CD4-positive, alpha-beta memory T cell (primary cell): Measurements from ENCODE around the gene C19orf25. TPM values are rescaled to one million over a fixed set of nuclear protein-coding genes. Genes with fewer than 3 reads are reported as not detected.

Source experiments
- CTCF ChIA-PET: fragments of 350-600 bp; sonication (Branson Sonifier 250); formaldehyde crosslinking; loops from one replicate; lab custom pipeline; 2021; ENCODE audit warnings: inconsistent platforms; ENCODE audit not compliant: partially characterized antibody; lab: Charles Lee
- POLR2A ChIA-PET: fragments of 350-600 bp; sonication (Branson Sonifier 250); formaldehyde crosslinking; loops from one replicate; lab custom pipeline; 2021; ENCODE audit not compliant: partially characterized antibody; lab: Charles Lee
- DNase-seq, 5 donors: peaks; one replicate each; pipeline versions ENCODE4 v3.0.0 to v3.0.0-alpha.2; 2020 to 2022; ENCODE audit warnings: mixed read lengths in 1 of 5
- H3K27ac ChIP-seq: one replicate; pipeline ENCODE4 v1.7.0; 2013; ENCODE audit warnings: low read depth, low read length
- H3K27me3 ChIP-seq: 2 replicates; pipeline ENCODE4 v1.7.0; 2013; ENCODE audit warnings: mild to moderate bottlenecking, low read length, moderate library complexity; ENCODE audit not compliant: insufficient read depth
- H3K36me3 ChIP-seq: 2 replicates; pipeline ENCODE4 v1.7.0; 2013; ENCODE audit warnings: mild to moderate bottlenecking, low read length, moderate library complexity; ENCODE audit not compliant: insufficient read depth
- H3K4me1 ChIP-seq: 2 replicates; pipeline ENCODE4 v1.7.0; 2013; ENCODE audit warnings: mild to moderate bottlenecking, low read length, moderate library complexity; ENCODE audit not compliant: insufficient read depth
- H3K4me3 ChIP-seq, 2 donors: one replicate each; pipeline ENCODE4 v1.7.0; 2013; ENCODE audit warnings: low read length in 2 of 2, mild to moderate bottlenecking in 1 of 2
- H3K9me3 ChIP-seq, 2 donors: one replicate each; pipeline ENCODE4 v1.7.0; 2013; ENCODE audit warnings: low read length in 2 of 2, control low read depth in 1 of 2; ENCODE audit not compliant: control insufficient read depth in 1 of 2
- H3K27ac Mint-ChIP-seq, 7 donors: one replicate each; pipeline ENCODE4 v1.8.0; 2020 to 2021; ENCODE audit warnings: mixed read lengths in 7 of 7, mild to moderate bottlenecking in 6 of 7, inconsistent platforms in 3 of 7, moderate library complexity in 3 of 7
- H3K27me3 Mint-ChIP-seq, 2 donors: one replicate each; pipeline ENCODE4 v1.8.0; 2020 to 2021; ENCODE audit warnings: mixed read lengths in 2 of 2
- H3K36me3 Mint-ChIP-seq, 2 donors: one replicate each; pipeline ENCODE4 v1.8.0; 2020 to 2021; ENCODE audit warnings: mixed read lengths in 2 of 2, inconsistent platforms in 1 of 2, mild to moderate bottlenecking in 1 of 2
- H3K4me1 Mint-ChIP-seq, 4 donors: one replicate each; pipeline ENCODE4 v1.8.0; 2020 to 2021; ENCODE audit warnings: mixed read lengths in 4 of 4, mild to moderate bottlenecking in 1 of 4
- H3K4me3 Mint-ChIP-seq, 8 donors: one replicate each; pipeline ENCODE4 v1.8.0; 2020 to 2021; ENCODE audit warnings: mixed read lengths in 8 of 8, mild to moderate bottlenecking in 7 of 8, moderate library complexity in 6 of 8, inconsistent platforms in 3 of 8
- H3K9me3 Mint-ChIP-seq, 8 donors: one replicate each; pipeline ENCODE4 v1.8.0; 2020 to 2021; ENCODE audit warnings: mixed read lengths in 8 of 8, mild to moderate bottlenecking in 5 of 8, inconsistent platforms in 3 of 8, moderate library complexity in 1 of 8
- intact Hi-C: fragments of 100-400 bp; cut with micrococcal nuclease; formaldehyde crosslinking; loops from one replicate; pipeline ENCODE4 v1.15.1; 2023
- polyA plus RNA-seq, 2 donors: library from polyadenylated mRNA; unstranded; fragments of 300-500 nt; fragmentation: Illumina TruSeq; gene quantifications; one replicate each; pipeline ENCODE4 v1.2.3, GENCODE V29; 2021
- total RNA-seq, 2 experiments: library from RNA; stranded (reverse); gene quantifications; one replicate each; pipeline ENCODE4 v1.2.3, GENCODE V29; 2021

Gene C19orf25
- total and polyA plus RNA-seq, 4 experiments from 2014 or later = 41.5 to 79.8 (median 58.8) TPM

- Histone ChIP-seq H3K4me3 (no peak overlapping the region), H3K27me3 (no peaks in the 10 kb centered on the region), H3K27ac (no peak overlapping the region), H3K36me3 (peaks cover 46% of the 10 kb centered on the region), H3K4me1 (peaks cover 1% of the 10 kb centered on the region), H3K9me3 (no peaks in the 10 kb centered on the region)
- DNase-seq = no peak
- Mint-ChIP-seq H3K27me3 (no peaks in the 10 kb centered on the region), H3K9me3 (no peaks in the 10 kb centered on the region), H3K4me3 (no peak overlapping the region), H3K36me3 (peaks cover 5 to 24% of the 10 kb centered on the region in 2 donors), H3K4me1 (no peaks in the 10 kb centered on the region), H3K27ac (no peak overlapping the region)
- intact Hi-C loops = no loop called here
- CTCF ChIA-PET = no interaction called here
- POLR2A ChIA-PET = no interaction called here
Observed at GRCh38 chr19:1432507-1432887, 46.5 kb downstream of the C19orf25 start.

DNA sequence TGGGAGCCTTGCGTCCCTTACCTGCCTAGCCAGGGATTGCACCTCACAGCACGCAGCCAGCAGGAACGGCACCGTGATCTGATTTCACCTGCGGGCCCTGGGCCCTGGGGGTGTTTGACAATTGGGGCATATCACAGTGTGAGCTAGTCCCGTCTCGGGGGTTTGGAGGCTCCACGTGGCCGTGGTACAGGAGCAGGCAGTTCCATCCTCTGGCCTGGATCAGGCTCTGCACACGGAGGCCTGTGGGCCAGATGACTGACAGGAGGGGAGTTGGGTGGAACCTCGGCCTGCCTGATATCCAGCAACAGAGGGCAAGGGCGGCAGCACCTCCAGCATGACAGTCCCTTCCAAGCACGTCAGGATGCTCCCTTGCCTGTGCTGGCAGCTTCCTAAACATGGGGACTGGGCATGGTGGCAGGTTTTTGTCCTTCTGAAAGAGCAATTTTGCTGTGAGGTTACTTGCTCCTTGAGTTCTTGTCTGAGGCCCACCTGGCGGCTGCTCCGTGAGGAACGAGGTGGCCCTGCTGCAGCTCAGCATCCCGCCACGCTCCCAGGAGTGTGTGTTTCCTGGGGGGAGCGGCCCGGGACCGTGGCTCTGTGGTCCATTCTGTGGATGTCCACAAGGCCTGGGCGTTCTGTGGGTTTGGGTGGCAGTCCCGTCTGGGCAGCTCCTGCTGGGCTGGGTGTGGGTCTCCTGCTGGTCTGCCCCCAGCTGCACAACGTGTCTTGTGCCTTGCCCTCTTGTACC, 47.1 kb downstream of the C19orf25 start:
- Histone ChIP-seq H3K4me1 (no peaks in the 10 kb centered on the region), H3K36me3 (peaks cover 47% of the 10 kb centered on the region), H3K27ac (no peak overlapping the region), H3K27me3 (no peaks in the 10 kb centered on the region), H3K4me3 (no peak overlapping the region), H3K9me3 (no peaks in the 10 kb centered on the region)
- Mint-ChIP-seq H3K27ac (peak overlapping the region in 1 of 7 donors; percentile 2), H3K4me3 (peak overlapping the region in 1 of 8 donors; percentile 20), H3K4me1 (no peaks in the 10 kb centered on the region), H3K36me3 (peaks cover 5 to 25% of the 10 kb centered on the region in 2 donors), H3K27me3 (no peaks in the 10 kb centered on the region), H3K9me3 (no peaks in the 10 kb centered on the region)
- DNase-seq = no peak
- CTCF ChIA-PET = no interaction called here
- intact Hi-C loops = no loop called here
- POLR2A ChIA-PET = no interaction called here

DNA sequence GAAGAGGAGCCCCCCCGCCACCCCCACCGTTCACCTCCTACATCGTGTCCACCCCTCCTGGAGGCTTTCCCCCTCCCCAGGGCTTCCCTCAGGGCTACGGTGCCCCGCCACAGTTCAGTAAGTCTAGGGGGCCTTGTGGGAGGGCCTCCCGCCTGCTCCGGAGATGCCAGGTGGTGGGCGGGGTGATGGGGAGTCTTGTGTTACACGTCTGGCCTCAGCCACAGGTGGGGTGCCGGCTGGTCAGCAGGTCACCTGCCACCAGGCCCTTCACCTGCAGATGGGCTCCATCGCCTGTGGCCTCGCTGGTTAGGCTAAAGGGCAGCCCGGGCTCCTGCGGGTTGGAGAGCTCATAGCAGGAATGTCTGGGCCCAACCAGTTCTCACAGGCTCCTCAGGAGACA, 48.8 kb downstream of the C19orf25 start:
- ChIA-PET POLR2A (no interaction called here), CTCF (no interaction called here)
- intact Hi-C loops = no loop called here
- H3K4me3 ChIP-seq = no peak overlapping the region
- no peaks in the 10 kb centered on the region for H3K9me3 ChIP-seq
- H3K9me3 Mint-ChIP-seq = peaks cover 0 to 3% (median 0%) of the 10 kb centered on the region in 8 donors
- no peak overlapping the region for H3K27ac Mint-ChIP-seq
- H3K27ac ChIP-seq = no peak overlapping the region
- no peaks in the 10 kb centered on the region for H3K4me1 ChIP-seq
- no peak overlapping the region for H3K4me3 Mint-ChIP-seq
- no peaks in the 10 kb centered on the region for H3K27me3 ChIP-seq
- no peaks in the 10 kb centered on the region for H3K27me3 Mint-ChIP-seq
- peaks cover 63% of the 10 kb centered on the region for H3K36me3 ChIP-seq
- H3K36me3 Mint-ChIP-seq = peaks cover 10 to 25% of the 10 kb centered on the region in 2 donors
- no peaks in the 10 kb centered on the region for H3K4me1 Mint-ChIP-seq
- DNase-seq = no peak

DNA sequence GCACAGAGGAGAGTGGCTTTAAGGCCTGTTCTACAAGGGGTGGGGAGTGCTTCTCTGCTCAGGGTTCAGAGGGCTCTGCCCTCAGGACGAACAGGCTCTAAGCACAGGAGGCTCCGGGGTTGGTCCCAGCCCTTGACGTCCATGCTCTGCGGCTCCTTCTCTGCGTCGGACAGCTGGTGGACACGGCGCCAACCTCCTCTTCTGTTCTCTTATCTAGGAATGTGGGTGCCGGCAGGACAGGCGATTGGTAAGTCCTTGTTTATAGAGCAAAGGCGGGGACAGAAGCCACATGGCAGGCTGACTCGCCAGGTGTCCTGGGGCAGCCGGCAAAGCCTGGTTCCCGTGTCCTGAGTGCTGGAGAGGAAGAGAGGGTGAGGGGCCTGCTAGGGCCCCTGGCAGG, 49.3 kb downstream of the C19orf25 start:
- DNase-seq = no peak
- Mint-ChIP-seq H3K9me3 (peaks cover 0 to 3% (median 0%) of the 10 kb centered on the region in 8 donors), H3K27ac (peak overlapping the region in 1 of 7 donors; percentile 85), H3K36me3 (peaks cover 13 to 29% of the 10 kb centered on the region in 2 donors), H3K27me3 (no peaks in the 10 kb centered on the region), H3K4me3 (no peak overlapping the region), H3K4me1 (peaks cover 0 to 4% (median 1%) of the 10 kb centered on the region in 4 donors)
- H3K4me1 ChIP-seq = no peaks in the 10 kb centered on the region
- H3K27ac ChIP-seq = no peak overlapping the region
- peaks cover 68% of the 10 kb centered on the region for H3K36me3 ChIP-seq
- intact Hi-C loops = no loop called here
- H3K4me3 ChIP-seq = no peak overlapping the region
- ChIA-PET CTCF (no interaction called here), POLR2A (no interaction called here)
- H3K9me3 ChIP-seq = no peaks in the 10 kb centered on the region
- no peaks in the 10 kb centered on the region for H3K27me3 ChIP-seq

DNA sequence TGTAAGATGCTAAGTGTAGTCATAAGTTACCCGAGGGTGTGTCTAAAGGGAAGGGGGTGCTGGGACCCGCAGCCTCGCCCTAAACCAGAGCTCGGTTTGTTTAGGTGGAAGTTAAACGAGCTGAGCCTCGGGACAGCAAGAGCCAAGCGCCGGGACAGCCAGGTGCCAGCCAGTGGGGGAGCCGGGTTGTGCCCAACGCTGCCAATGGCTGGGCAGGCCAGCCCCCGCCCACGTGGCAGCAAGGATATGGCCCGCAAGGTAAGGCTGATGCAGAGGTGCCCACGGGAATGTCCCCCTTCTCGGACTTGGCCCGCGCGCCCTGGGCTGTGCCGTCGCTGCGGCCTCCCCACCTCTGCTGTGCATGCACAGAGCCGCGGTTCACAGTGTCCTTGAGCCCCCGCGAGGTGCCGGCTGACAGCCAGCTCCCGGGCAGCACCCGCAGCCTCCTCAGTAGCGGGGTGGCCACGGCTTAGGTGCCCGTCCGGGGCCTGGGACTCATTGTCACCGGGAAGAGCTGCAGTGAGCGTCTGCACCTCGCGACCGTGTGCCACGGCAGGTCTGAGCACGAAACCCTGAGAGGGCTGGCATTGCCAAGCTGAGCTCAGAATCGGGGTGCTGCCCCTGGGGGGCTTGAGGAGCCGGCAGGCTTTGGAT, 50.1 kb downstream of the C19orf25 start:
- H3K36me3 ChIP-seq = peaks cover 66% of the 10 kb centered on the region
- H3K4me3 ChIP-seq = no peak overlapping the region
- Mint-ChIP-seq H3K27ac (no peak overlapping the region), H3K36me3 (peaks cover 13 to 32% of the 10 kb centered on the region in 2 donors), H3K27me3 (no peaks in the 10 kb centered on the region), H3K9me3 (peaks cover 0 to 4% (median 0%) of the 10 kb centered on the region in 8 donors), H3K4me3 (no peak overlapping the region), H3K4me1 (peaks cover 0 to 4% (median 2%) of the 10 kb centered on the region in 4 donors)
- no peak overlapping the region for H3K27ac ChIP-seq
- CTCF ChIA-PET = no interaction called here
- no peaks in the 10 kb centered on the region for H3K27me3 ChIP-seq
- intact Hi-C loops = no loop called here
- POLR2A ChIA-PET = no interaction called here
- H3K9me3 ChIP-seq = no peaks in the 10 kb centered on the region
- DNase-seq = no peak
- no peaks in the 10 kb centered on the region for H3K4me1 ChIP-seq

GRCh38 chr19:1427221-1427920, 51.6 kb downstream of the C19orf25 start:
- ChIA-PET POLR2A (interaction anchor here (1.3 kb wide), 1 partner anchor 18 kb away, joined by 5 read pairs; no protein-coding TSS in a partner anchor), CTCF (interaction anchor here (1.6 kb wide), 1 partner anchor 10 kb away, joined by 3 read pairs; no protein-coding TSS in a partner anchor)
- Mint-ChIP-seq H3K27me3 (no peaks in the 10 kb centered on the region), H3K4me1 (peaks cover 0 to 13% (median 4%) of the 10 kb centered on the region in 4 donors), H3K4me3 (no peak overlapping the region), H3K9me3 (peaks cover 0 to 4% (median 0%) of the 10 kb centered on the region in 8 donors), H3K36me3 (peaks cover 19 to 41% of the 10 kb centered on the region in 2 donors), H3K27ac (no peak overlapping the region)
- H3K9me3 ChIP-seq = no peaks in the 10 kb centered on the region
- peaks cover 65% of the 10 kb centered on the region for H3K36me3 ChIP-seq
- no peak overlapping the region for H3K27ac ChIP-seq
- H3K4me1 ChIP-seq = no peaks in the 10 kb centered on the region
- DNase-seq = no peak
- no peak overlapping the region for H3K4me3 ChIP-seq
- no peaks in the 10 kb centered on the region for H3K27me3 ChIP-seq
- intact Hi-C loops = no loop called here

DNA sequence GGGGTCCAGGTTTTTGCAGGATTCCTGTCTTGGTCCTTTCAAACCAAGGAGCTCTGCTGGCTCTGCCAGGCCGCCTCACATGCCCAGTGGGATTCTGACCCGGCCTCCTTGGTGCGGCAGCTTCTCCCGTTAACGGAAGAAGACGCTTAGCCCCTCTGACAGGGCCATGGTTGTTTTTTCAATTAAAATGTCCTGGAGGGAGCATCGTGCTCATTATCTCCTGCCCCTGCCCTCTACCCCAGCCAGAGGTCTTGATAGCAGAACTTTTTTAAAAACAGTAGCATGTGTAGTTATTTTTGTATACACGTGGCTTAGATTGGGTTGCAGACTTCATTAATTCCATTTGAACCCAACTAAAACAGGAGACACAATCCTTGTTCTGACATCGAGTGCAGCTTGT, 52.3 kb downstream of the C19orf25 start:
- peaks cover 0 to 13% (median 4%) of the 10 kb centered on the region in 4 donors for H3K4me1 Mint-ChIP-seq
- intact Hi-C loops = no loop called here
- H3K27ac ChIP-seq = no peak overlapping the region
- ChIA-PET POLR2A (interaction anchor here (1.3 kb wide), 1 partner anchor 18 kb away, joined by 5 read pairs; no protein-coding TSS in a partner anchor), CTCF (interaction anchor here (1.6 kb wide), 1 partner anchor 11 kb away, joined by 3 read pairs; no protein-coding TSS in a partner anchor)
- H3K27me3 ChIP-seq = no peaks in the 10 kb centered on the region
- H3K9me3 Mint-ChIP-seq = peaks cover 0 to 4% (median 0%) of the 10 kb centered on the region in 8 donors
- H3K36me3 ChIP-seq = peaks cover 65% of the 10 kb centered on the region
- H3K4me1 ChIP-seq = no peaks in the 10 kb centered on the region
- no peaks in the 10 kb centered on the region for H3K27me3 Mint-ChIP-seq
- H3K27ac Mint-ChIP-seq = no peak overlapping the region
- no peak for DNase-seq
- H3K4me3 Mint-ChIP-seq = no peak overlapping the region
- H3K36me3 Mint-ChIP-seq = peaks cover 17 to 42% of the 10 kb centered on the region in 2 donors
- no peak overlapping the region for H3K4me3 ChIP-seq
- no peaks in the 10 kb centered on the region for H3K9me3 ChIP-seq
